Kidney epithelial cell (primary cell): ENCODE data around the gene MED29. TPM values are rescaled to one million over a fixed set of nuclear protein-coding genes. Genes with fewer than 3 reads are reported as not detected.

Source experiments
- DNase-seq: peaks from one replicate; pipeline ENCODE4 v3.0.0-alpha.2; 2010; ENCODE audit warnings: low read depth
- H3K27me3 ChIP-seq: 2 replicates; pipeline ENCODE4 v1.6.0; 2011; ENCODE audit warnings: low read length; ENCODE audit not compliant: control insufficient read depth, insufficient read depth
- H3K36me3 ChIP-seq: 2 replicates; pipeline ENCODE4 v1.5.1; 2011; ENCODE audit warnings: low read length; ENCODE audit not compliant: control insufficient read depth, insufficient read depth
- H3K4me3 ChIP-seq: 2 replicates; pipeline ENCODE4 v1.5.1; 2011; ENCODE audit warnings: low read depth, mild to moderate bottlenecking, control low read depth, low read length
- CTCF ChIP-seq: IDR thresholded peaks from 2 replicates; pipeline ENCODE4 v1.5.1; 2011; ENCODE audit warnings: mild to moderate bottlenecking, moderate library complexity, low read length, control low read depth, inconsistent platforms; ENCODE audit not compliant: insufficient read depth, poor library complexity, severe bottlenecking
- total RNA-seq: library from RNA; depleted of rRNA; stranded (reverse); fragments of >200 nt; gene quantifications from 2 replicates; pipeline ENCODE4 v1.2.3, GENCODE V29; 2015

MED29 gene
- total RNA-seq, 1 donor from 2014 or later, result 22.8 TPM

GRCh38 chr19:39356073-39356472 is 35.1 kb upstream of the MED29 start:
- H3K36me3 ChIP-seq, result peaks cover 3% of the 10 kb centered on the region
- TF ChIP-seq CTCF, result no peak
- no peak for DNase-seq
- H3K4me3 ChIP-seq, result no peak overlapping the region
- no peaks in the 10 kb centered on the region for H3K27me3 ChIP-seq

- TF ChIP-seq CTCF, result no peak
- no peaks in the 10 kb centered on the region for H3K27me3 ChIP-seq
- no peak overlapping the region for H3K4me3 ChIP-seq
- no peak for DNase-seq
- H3K36me3 ChIP-seq, result peaks cover 3% of the 10 kb centered on the region
Observed at GRCh38 chr19:39356647-39357046, 34.5 kb upstream of the MED29 start.

- no peak for DNase-seq
- peaks cover 1% of the 10 kb centered on the region for H3K36me3 ChIP-seq
- TF ChIP-seq CTCF, result no peak
- H3K27me3 ChIP-seq, result no peaks in the 10 kb centered on the region
- no peak overlapping the region for H3K4me3 ChIP-seq
Observed at GRCh38 chr19:39359026-39359425, 32.2 kb upstream of the MED29 start.

GRCh38 chr19:39360599-39360998 is 30.6 kb upstream of the MED29 start:
- no peak for TF ChIP-seq CTCF
- Histone ChIP-seq H3K36me3 (peaks cover 1% of the 10 kb centered on the region), H3K27me3 (no peaks in the 10 kb centered on the region), H3K4me3 (no peak overlapping the region)
- no peak for DNase-seq

- DNase-seq, result peak; percentile 45
- Histone ChIP-seq H3K27me3 (no peaks in the 10 kb centered on the region), H3K36me3 (peaks cover 1% of the 10 kb centered on the region), H3K4me3 (no peak overlapping the region)
- TF ChIP-seq CTCF, result no peak
Observed at GRCh38 chr19:39362682-39363657, 28.2 kb upstream of the MED29 start.
